H1 (cell line): ENCODE measurements around the gene ZNF470. TPM values are rescaled to one million over a fixed set of nuclear protein-coding genes. Genes with fewer than 3 reads are reported as not detected.
A peak's percentile ranks its signal among the peaks of the same experiment; 100 is the strongest.

ENCODE experiments used
- CTCF ChIA-PET: fragments of 300-600 bp; sonication (Branson Sonifier 250); formaldehyde crosslinking; loops from one replicate; lab custom pipeline; 2021; ENCODE audit not compliant: partially characterized antibody; lab: Charles Lee
- POLR2A ChIA-PET: fragments of 300-600 bp; sonication (Branson Sonifier 250); formaldehyde crosslinking; loops from one replicate; lab custom pipeline; 2021; ENCODE audit warnings: inconsistent platforms; ENCODE audit not compliant: partially characterized antibody; lab: Charles Lee
- DNase-seq, 2 experiments: peaks; one replicate each; pipeline versions ENCODE4 v3.0.0 to v3.0.0-alpha.2; 2010 to 2022; ENCODE audit warnings: low spot score in 2 of 2, low read depth in 1 of 2, mixed read lengths in 1 of 2
- FAIRE-seq: peaks from 2 replicates; lab custom pipeline; 2011; peaks lifted over from hg19 to GRCh38; lab: Jason Lieb, UNC
- H2AFZ ChIP-seq: 2 replicates; pipeline ENCODE4 v1.8.1; 2012; ENCODE audit warnings: low read length, inconsistent platforms
- H2AK5ac ChIP-seq: 2 replicates; pipeline ENCODE4 v1.6.1; 2013; ENCODE audit warnings: low read depth, low read length
- H2BK120ac ChIP-seq: replicated peaks from 2 replicates; pipeline ENCODE3; 2013; ENCODE audit warnings: low read depth, low read length, inconsistent platforms
- H2BK12ac ChIP-seq: 2 replicates; pipeline ENCODE4 v1.6.1; 2013; ENCODE audit warnings: low read depth, low read length
- H2BK15ac ChIP-seq: 2 replicates; pipeline ENCODE4 v1.6.1; 2013; ENCODE audit warnings: low read length
- H2BK20ac ChIP-seq: 2 replicates; pipeline ENCODE4 v1.6.1; 2013; ENCODE audit warnings: low read length
- H2BK5ac ChIP-seq: 2 replicates; pipeline ENCODE4 v1.6.1; 2013; ENCODE audit warnings: low read depth, low read length
- H3K14ac ChIP-seq: 2 replicates; pipeline ENCODE4 v1.6.1; 2013; ENCODE audit warnings: inconsistent platforms; ENCODE audit not compliant: insufficient read length
- H3K18ac ChIP-seq: 2 replicates; pipeline ENCODE4 v1.6.1; 2013; ENCODE audit warnings: low read length; ENCODE audit errors: extremely low read depth
- H3K23ac ChIP-seq: 2 replicates; pipeline ENCODE4 v1.6.1; 2013; ENCODE audit warnings: inconsistent platforms; ENCODE audit not compliant: insufficient read length
- H3K23me2 ChIP-seq: 2 replicates; pipeline ENCODE4 v1.6.1; 2013; ENCODE audit warnings: low read depth, low read length
- H3K27ac ChIP-seq: 2 replicates; pipeline ENCODE4 v1.6.1; 2011; ENCODE audit warnings: low read depth, low read length, inconsistent platforms
- H3K27me3 ChIP-seq, 4 experiments: replicated peaks in 1 of 4; 1 replicate in 1 of 4; 2 replicates in 3 of 4; pipeline versions ENCODE4 v1.6.1 to v1.8.1; 2011 to 2013; ENCODE audit warnings: low read length in 3 of 4, mild to moderate bottlenecking in 3 of 4, inconsistent platforms in 2 of 4, mixed read lengths in 2 of 4, moderate library complexity in 1 of 4; ENCODE audit not compliant: control insufficient read depth in 3 of 4, insufficient read depth in 3 of 4; ENCODE audit errors: extremely low read depth in 1 of 4
- H3K36me3 ChIP-seq, 4 experiments: 2 replicates each; pipeline versions ENCODE4 v1.6.1 to v1.8.1; 2011 to 2013; ENCODE audit warnings: mild to moderate bottlenecking in 4 of 4, low read length in 3 of 4, moderate library complexity in 2 of 4, control low read depth in 1 of 4, inconsistent platforms in 1 of 4; ENCODE audit not compliant: insufficient read depth in 4 of 4, control insufficient read depth in 2 of 4
- H3K4ac ChIP-seq: replicated peaks from 2 replicates; pipeline ENCODE3; 2013; ENCODE audit warnings: low read length, low read depth, mixed read lengths, inconsistent platforms; ENCODE audit not compliant: insufficient read length
- H3K4me1 ChIP-seq, 4 experiments: replicated peaks in 1 of 4; 1 replicate in 1 of 4; 2 replicates in 3 of 4; pipeline versions ENCODE4 v1.6.1 to v1.8.1; 2011 to 2013; ENCODE audit warnings: low read length in 3 of 4, inconsistent platforms in 2 of 4, mixed read lengths in 1 of 4; ENCODE audit not compliant: insufficient read depth in 4 of 4, control insufficient read depth in 3 of 4
- H3K4me2 ChIP-seq, 2 experiments: 2 replicates each; pipeline versions ENCODE4 v1.6.1 to v1.8.1; 2011 to 2013; ENCODE audit warnings: low read depth in 2 of 2, low read length in 2 of 2, control low read depth in 1 of 2, inconsistent platforms in 1 of 2, mild to moderate bottlenecking in 1 of 2; ENCODE audit not compliant: insufficient read depth in 1 of 2
- H3K4me3 ChIP-seq, 4 experiments: fragments of 200-600, 300-600 bp in 1 of 4; sonication (generic), shearing (Covaris generic), sonication (Bioruptor Twin) in 1 of 4; 2 replicates each; pipeline versions ENCODE4 v1.5.1 to v1.8.1; 2011 to 2016; ENCODE audit warnings: low read length in 4 of 4, low read depth in 3 of 4, control low read depth in 2 of 4, inconsistent platforms in 2 of 4, mild to moderate bottlenecking in 2 of 4, mixed read lengths in 1 of 4, moderate library complexity in 1 of 4; ENCODE audit not compliant: insufficient read depth in 2 of 4; ENCODE audit errors: extremely low read depth in 1 of 4
- H3K56ac ChIP-seq: replicated peaks from 2 replicates; pipeline ENCODE3; 2013; ENCODE audit warnings: low read depth, mild to moderate bottlenecking, mixed read lengths, low read length, inconsistent platforms; ENCODE audit not compliant: insufficient read length
- H3K79me1 ChIP-seq: 2 replicates; pipeline ENCODE4 v1.6.1; 2013; ENCODE audit warnings: low read depth, low read length, control low read depth
- H3K79me2 ChIP-seq, 2 experiments: 2 replicates each; pipeline versions ENCODE4 v1.6.1 to v1.8.1; 2012 to 2013; ENCODE audit warnings: low read length in 2 of 2, mild to moderate bottlenecking in 2 of 2, inconsistent platforms in 1 of 2; ENCODE audit not compliant: insufficient read depth in 2 of 2, control insufficient read depth in 1 of 2
- H3K9ac ChIP-seq, 4 experiments: replicated peaks in 1 of 4; 1 replicate in 1 of 4; 2 replicates in 3 of 4; pipeline versions ENCODE4 v1.6.1 to v1.8.1; 2011 to 2013; ENCODE audit warnings: low read depth in 3 of 4, low read length in 3 of 4, control low read depth in 2 of 4, mild to moderate bottlenecking in 2 of 4, moderate library complexity in 2 of 4, inconsistent platforms in 1 of 4; ENCODE audit errors: extremely low read depth in 1 of 4
- H3K9me3 ChIP-seq, 2 experiments: 2 replicates each; pipeline versions ENCODE4 v1.6.1 to v1.8.1; 2012 to 2013; ENCODE audit warnings: mild to moderate bottlenecking in 2 of 2, moderate library complexity in 2 of 2, control low read depth in 1 of 2, inconsistent platforms in 1 of 2, low read depth in 1 of 2, low read length in 1 of 2, mixed read lengths in 1 of 2; ENCODE audit not compliant: insufficient read depth in 2 of 2
- H4K20me1 ChIP-seq, 2 experiments: replicated peaks in 1 of 2; 2 replicates each; pipeline versions ENCODE3 to v1.8.1; 2011 to 2013; ENCODE audit warnings: inconsistent platforms in 2 of 2, low read length in 2 of 2, mild to moderate bottlenecking in 1 of 2; ENCODE audit not compliant: insufficient read depth in 2 of 2, control insufficient read depth in 1 of 2
- H4K5ac ChIP-seq: 2 replicates; pipeline ENCODE4 v1.6.1; 2013; ENCODE audit warnings: low read length, low read depth, mixed read lengths, inconsistent platforms; ENCODE audit not compliant: insufficient read length
- H4K8ac ChIP-seq: 2 replicates; pipeline ENCODE4 v1.8.0; 2013; ENCODE audit warnings: mild to moderate bottlenecking, moderate library complexity, low read length, inconsistent platforms; ENCODE audit not compliant: insufficient read depth; ENCODE audit errors: extremely low read depth
- H4K91ac ChIP-seq: replicated peaks from 2 replicates; pipeline ENCODE3; 2013; ENCODE audit warnings: low read length, mixed read lengths, inconsistent platforms; ENCODE audit not compliant: insufficient read length
- SIX5 ChIP-seq: IDR thresholded peaks from 2 replicates; pipeline ENCODE4 v1.6.1; 2011; ENCODE audit warnings: mild to moderate bottlenecking, low read depth, low read length
- SRF ChIP-seq: IDR thresholded peaks from 2 replicates; pipeline ENCODE4 v1.6.1; 2011; ENCODE audit warnings: mild to moderate bottlenecking, low read depth, low read length, moderate library complexity
- WGBS, 2 experiments: shearing (Covaris generic) in 1 of 2; methylation state at CpG; one replicate each; pipeline versions ENCODE4 v1.1.6 to v1.1.7; 2013 to 2015; ENCODE audit warnings: low lambda C conversion rate in 2 of 2, mixed read lengths in 2 of 2, inconsistent platforms in 1 of 2, low coverage in 1 of 2, missing lambda C conversion rate in 1 of 2; ENCODE audit not compliant: insufficient replicate concordance in 2 of 2, insufficient coverage in 1 of 2, insufficient read length in 1 of 2; ENCODE audit errors: extremely low coverage in 1 of 2, missing lambda C conversion rate in 1 of 2; 5-methylcytosine and 5-hydroxymethylcytosine counted together
- polyA plus RNA-seq, 7 experiments: library from polyadenylated mRNA; depleted of rRNA in 3 of 7; stranded (reverse) in 5 of 7; unstranded in 2 of 7; fragments of >200 nt in 5 of 7; fragments of 200-250 nt in 2 of 7; gene quantifications; 1 replicate in 5 of 7; 2 replicates in 1 of 7; 4 replicates in 1 of 7; pipeline versions ENCODE4 v1.2.1 to v1.2.3, GENCODE V29; 2011 to 2013; ENCODE audit warnings: missing spikeins in 2 of 7, mixed read lengths in 2 of 7
- total RNA-seq: library from RNA; stranded (reverse); fragmentation: NEBNext Ultra II Directional; extraction: Animal tissue kit (Norgen Biotek cat#: 25700); gene quantifications from 2 replicates; pipeline ENCODE4 v1.2.1, GENCODE V29; 2021

The ZNF470 gene
- total and polyA plus RNA-seq, 2 of the 8 experiments (the other 6 are each of a cell fraction or from before 2014, with no cell fraction given): 2.0 to 8.8 TPM

GRCh38 chr19:56612737-56613136 lies 45.5 kb downstream of the ZNF470 start:
- H4K20me1 ChIP-seq: no peaks in the 10 kb centered on the region
- no peak overlapping the region for H2BK5ac ChIP-seq
- H3K18ac ChIP-seq: no peak overlapping the region
- no peaks in the 10 kb centered on the region; a peak in 1 of 7 replicates for H3K4me1 ChIP-seq
- H2AK5ac ChIP-seq: no peak overlapping the region
- H3K14ac ChIP-seq: no peak overlapping the region
- H2BK12ac ChIP-seq: no peak overlapping the region
- no peak for DNase-seq
- H3K36me3 ChIP-seq: peaks cover 0 to 5% (median 0%) of the 10 kb centered on the region in 4 experiments; a peak in 2 of 8 replicates
- peaks cover 29 to 42% of the 10 kb centered on the region in 2 experiments; a peak in 3 of 4 replicates for H3K9me3 ChIP-seq
- no peak overlapping the region; a peak in 1 of 4 replicates for H3K4me2 ChIP-seq
- POLR2A ChIA-PET: interaction anchor here (1.8 kb wide), 1 partner anchor 10 kb away, joined by 4 read pairs; no protein-coding TSS in a partner anchor
- no peak overlapping the region for H4K5ac ChIP-seq
- TF ChIP-seq SRF (peak; percentile 61), SIX5 (no peak)
- CTCF ChIA-PET: interaction anchor here (1.4 kb wide), 1 partner anchor 39 kb away, joined by 3 read pairs; no protein-coding TSS in a partner anchor
- H2AFZ ChIP-seq: no peak overlapping the region
- H3K4ac ChIP-seq: no peak overlapping the region
- no peak for FAIRE-seq
- no peaks in the 10 kb centered on the region for H3K23me2 ChIP-seq
- no peak overlapping the region for H3K4me3 ChIP-seq
- no peak overlapping the region for H4K8ac ChIP-seq
- H3K23ac ChIP-seq: no peak overlapping the region
- H3K79me1 ChIP-seq: peaks cover 4% of the 10 kb centered on the region; the same call in 1 of the 2 replicates
- no peak overlapping the region for H3K9ac ChIP-seq
- no peak overlapping the region for H2BK120ac ChIP-seq
- no peak overlapping the region for H3K27ac ChIP-seq
- no peaks in the 10 kb centered on the region for H3K27me3 ChIP-seq
- H3K79me2 ChIP-seq: peaks cover 4 to 13% of the 10 kb centered on the region in 2 experiments; a peak in 3 of 4 replicates
- no peak overlapping the region for H2BK15ac ChIP-seq
- no peak overlapping the region for H4K91ac ChIP-seq
- whole genome bisulfite sequencing, 2 experiments: 85% methylated on average over 2 of the region's 2 CpGs; no CpG with 5 or more reads in 1 of the 2 experiments
- no peak overlapping the region for H3K56ac ChIP-seq
- H2BK20ac ChIP-seq: no peak overlapping the region
